Stimulated activated CD8-positive, alpha-beta memory T cell treated with anti-CD3 and anti-CD28 coated beads, Interleukin-15, amount 100 ng/mL, for 4 hours (primary cell): Measurements from ENCODE around the gene STOML1.
"Not testable (repeated sequence)": the region's sequence is repeated elsewhere in the genome, so short reads cannot be mapped to it uniquely, and the experiment has no call there.

Experiments used
- DNase-seq, 2 donors: peaks; one replicate each; pipeline ENCODE4 v3.0.0-alpha.2; 2020; ENCODE audit warnings: low read depth in 2 of 2

The STOML1 gene

DNA sequence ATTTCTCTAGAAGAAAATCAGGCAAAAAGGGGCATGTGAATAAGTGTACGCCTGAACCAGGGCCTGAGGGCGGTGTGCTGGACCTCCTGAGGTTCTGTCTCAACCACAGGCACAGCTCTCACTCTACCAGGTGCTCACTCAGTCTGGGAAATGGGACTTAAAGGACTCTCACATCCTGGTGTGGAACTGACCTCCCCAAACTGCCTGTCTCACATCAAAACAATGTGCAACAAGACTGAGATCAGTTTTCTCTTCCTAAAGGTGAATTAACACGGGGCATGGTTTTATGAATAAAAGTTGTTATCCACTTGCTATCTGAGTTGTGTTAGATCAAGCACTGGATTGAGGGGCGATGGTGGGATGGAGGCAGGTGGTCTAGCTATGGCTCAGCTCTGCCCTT, 4.8 kb downstream of the STOML1 start:
- no peak for DNase-seq

DNA sequence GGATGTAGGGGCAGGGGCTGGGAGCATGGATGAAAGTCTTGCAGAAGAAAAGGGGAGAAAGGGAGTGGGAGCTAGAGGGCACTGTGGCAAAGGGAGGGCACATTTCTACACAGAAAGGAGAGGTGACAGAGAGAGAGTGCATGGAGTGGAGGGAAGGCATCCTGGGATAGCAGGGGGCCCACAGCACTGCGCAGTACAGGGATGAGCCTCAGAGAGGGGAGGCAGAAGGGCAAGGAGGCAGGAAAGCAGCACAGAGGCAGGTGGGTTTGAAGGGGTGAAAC, 5.4 kb downstream of the STOML1 start:
- DNase-seq, result no peak

DNA sequence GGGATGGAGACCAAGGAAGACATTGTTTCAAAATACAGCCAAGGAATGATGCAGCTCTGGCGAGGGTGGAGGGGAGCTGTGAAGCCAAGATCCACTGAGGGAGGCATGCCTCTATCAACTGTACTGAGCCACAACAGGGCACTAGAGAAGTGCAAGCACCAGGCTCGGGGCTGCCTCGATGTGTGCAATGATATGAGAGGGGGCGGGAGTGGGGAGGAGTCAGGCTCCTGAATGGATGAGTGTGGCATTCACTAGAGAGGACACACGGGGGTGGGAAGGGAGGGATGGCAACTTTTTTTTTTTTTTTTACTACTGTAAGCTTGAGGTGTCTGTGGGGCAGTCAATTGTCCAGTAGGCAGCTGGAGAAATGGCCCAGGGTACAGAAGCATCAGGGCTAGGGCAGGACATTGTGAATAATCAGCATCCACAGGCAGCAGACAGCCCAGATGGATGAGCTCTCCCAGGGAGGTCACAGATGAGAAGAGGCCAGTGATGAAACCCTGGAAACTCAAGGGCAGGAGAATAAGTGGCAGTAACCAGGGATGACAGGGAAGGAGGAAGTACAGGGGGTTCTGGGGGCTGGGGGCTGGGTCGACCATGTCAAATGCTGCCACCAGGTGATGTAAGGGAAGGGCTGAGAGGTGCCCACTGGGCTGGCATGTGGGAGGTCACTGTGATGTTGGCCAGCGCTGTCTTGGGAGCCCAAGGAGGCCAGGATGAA, 5.9 kb downstream of the STOML1 start:
- no peak for DNase-seq

DNA sequence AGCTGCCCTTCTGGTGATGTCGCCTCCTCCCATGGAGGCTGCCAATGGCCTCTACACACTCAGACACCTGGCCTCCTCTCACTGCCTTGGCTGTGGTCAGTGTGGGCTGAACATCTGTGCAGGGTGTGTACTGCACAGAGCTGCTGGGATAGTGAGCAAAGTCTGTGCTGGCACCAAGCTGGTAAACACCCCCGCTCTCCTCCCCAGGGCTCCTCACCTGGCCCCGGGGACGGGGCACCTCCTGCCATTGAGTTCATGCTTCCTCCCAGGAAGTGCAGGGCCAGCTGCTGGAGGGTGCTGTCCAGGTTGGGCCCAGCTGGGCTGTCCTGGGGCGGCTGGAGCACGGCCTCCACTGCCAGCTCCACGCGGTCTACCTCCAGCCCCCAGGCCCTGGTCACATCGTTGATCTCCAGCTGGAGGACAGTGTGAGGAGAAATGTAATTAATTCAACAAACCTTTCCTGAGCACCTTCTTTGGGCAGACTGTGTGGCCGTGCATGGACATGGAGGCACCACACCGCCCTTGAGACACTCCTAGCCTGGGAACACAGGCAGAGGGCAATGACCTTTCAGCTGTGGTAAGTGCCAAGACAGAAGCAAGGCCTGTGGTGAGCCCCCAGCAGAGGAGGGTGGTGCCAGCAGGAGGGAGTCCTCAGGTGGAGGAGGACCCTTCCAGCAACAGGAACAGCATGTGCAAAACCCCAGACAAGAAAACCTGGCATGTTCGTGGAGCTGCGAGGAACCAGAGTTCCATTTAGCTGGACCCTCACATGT, 6.8 kb downstream of the STOML1 start:
- DNase-seq, result no peak

DNA sequence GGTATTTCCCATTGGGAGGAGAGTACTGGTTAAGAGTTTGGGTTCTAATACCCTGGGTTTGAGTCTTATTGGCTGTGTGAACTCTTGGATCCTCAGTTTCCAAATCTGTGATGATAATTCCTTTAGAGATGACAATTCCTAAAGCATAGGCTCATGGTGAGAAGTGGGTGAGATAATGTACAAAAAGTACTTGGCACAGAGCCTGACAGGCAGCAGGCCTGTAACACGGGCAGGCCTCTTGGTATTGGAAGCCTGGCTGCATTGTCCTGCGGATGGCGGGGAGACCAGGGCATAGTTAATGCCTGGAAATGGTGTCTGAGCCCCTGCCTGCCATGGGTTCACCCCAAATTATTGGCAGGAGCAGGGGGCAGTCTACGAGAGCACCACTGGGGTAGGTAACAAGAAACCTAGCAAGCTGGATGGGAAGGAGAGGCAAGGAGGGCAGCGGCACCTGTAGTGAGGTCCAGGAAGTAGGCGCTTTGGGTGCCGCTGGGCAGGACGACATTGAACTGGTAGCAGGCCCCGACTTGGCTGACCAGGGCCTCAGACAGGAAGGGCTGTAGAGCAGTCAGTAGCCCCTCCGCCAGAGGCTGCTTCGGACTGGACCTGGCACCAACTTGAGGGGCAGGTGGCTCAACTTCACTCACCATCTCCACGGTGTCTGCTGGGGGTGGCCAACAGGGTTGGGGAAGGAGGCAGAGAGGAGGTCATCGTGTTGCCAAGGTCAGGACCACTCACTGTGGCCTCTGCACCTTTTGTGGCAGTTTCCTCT, 7.7 kb downstream of the STOML1 start:
- DNase-seq, result no peak

DNA sequence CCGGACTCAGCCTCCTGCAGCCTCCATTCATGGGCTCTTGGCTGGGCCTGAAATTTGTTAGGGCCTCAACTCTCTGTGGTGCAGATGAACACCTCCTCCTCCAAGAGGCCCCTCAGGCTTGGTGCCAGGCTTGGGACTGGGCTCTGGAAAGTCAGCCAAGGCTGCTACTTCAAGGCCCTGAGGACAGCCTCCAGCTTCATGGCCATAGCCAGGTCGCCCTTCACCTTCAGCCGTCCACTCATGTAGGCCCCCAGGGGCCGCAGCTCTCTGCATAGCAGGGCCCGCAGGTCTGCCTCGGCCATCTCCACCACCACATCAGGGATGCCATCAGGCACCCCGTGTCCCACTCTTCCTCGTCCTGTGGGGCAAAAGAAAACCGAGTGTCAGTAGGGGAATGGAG, 8.3 kb downstream of the STOML1 start:
- DNase-seq, result no peak

DNA sequence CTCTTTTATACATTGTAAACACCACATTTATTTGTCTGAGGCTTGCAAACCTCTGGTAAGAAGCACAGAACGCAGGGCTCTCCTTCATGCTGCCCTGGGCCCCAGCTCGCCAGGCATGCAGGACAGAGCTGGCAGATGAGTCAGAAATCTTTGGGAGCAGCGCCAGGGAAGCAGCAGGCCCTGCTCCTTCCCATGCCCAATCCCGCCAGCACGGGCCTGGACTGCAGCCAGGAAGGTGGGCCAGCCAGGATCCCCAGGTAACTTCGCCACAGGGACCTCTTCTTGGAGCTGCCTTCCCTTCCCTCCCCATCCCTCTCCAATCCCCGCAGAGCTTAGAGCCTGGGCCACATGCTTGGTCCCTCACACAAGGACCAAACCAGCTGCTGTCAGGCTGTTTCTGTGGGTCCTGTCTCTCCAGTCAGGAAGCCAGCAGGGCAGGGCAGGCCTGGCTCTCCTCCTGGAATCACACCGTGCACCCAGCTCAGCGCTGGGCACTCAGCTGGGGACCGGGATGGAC, 8.8 kb downstream of the STOML1 start:
- no peak for DNase-seq

DNA sequence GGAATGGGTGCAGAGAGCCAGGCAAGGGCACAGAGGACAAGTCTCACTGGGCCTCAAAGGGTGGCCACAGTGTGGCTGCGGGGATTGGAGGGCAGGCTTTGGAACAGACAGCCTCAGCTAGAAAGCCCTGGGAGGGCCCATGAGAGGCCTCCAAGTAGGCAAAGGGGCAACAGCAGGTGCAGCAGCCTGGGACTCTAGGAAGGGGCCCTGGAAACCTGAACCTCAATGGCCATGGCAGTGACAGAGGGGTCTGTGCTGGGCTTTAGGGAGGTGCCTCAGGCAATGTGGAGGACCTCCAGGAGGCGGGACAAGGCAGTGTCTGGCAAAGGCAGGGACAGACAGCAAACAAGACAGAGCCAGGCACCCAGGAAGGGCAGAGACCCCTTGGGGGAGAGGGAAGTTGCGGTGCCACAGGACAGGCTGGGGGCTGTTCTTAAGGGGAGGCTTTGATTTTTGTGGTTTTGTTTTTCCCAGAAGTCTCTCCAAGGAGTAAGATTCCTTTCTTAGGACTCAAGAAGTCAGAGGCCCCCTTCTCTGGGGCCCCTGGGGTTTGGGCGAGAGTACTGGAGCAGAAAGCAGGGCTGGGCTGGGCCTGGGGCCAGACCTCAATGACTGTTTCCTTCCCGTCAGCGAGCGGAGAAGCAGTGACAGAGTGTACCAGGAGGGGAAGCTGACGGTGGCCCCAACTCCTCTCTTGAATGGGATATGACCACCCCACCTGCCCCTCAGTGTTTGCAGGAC, 9.7 kb downstream of the STOML1 start:
- DNase-seq, result no peak

DNA sequence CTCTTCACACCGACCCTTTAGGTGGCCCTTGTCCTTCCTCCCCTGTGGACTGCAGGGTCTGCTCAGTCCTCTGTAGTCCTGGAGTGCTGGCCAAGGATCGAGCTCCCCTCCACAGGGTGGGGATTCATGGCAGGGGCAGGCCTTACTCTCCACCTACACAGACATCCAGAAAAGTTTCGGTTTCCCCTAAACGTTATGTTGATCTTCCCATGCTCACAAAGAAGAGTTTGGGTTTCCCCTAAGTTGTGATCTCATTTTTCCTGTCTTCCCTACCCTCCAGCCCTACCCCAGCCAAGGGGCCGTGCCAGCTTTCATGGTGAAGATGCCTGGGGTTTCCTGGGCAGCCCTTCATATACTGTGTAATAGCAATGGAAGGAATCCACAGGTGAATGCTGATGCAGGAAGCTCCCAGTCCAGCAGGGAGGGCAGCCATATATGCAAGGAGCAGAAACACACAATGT, 10.3 kb downstream of the STOML1 start:
- DNase-seq, result no peak

DNA sequence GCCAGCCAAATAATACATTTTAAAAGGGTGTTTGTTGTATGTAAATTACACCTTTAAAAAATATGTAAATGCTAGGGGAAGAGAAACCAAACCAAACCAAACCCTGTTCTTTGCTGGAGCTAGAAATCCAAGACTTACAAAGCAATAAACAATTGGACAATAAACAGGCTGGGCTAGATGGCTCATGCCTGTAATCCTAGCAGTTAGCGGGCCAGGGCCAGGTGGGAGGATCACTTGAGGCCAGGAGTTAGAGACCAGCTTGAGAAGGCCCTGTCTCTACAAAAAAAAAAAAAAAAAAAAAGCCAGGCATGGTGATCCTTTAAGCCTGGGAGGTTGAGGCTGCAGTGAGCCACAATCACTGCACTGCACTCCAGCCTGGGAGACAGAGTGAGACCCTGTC, 12.5 kb downstream of the STOML1 start:
- DNase-seq, result no peak

DNA sequence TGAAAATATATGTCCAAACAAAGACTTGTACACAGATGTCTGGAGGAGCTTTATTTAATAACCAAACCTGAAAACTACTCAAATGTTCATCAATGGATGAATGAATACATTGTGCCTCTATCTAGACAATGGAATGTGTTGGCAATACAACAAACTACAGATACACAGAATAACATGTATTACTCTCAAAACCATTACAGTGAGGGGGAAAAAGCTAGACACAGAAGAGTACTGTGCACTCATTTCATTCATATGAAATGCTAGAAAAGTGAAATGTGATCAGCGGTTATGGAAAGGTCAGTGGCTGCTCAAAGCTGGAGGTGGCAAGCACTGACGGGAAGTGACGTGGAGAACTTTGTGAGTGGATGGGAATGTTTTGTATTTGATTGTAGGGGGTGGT, 13.2 kb downstream of the STOML1 start:
- DNase-seq, result no peak

DNA sequence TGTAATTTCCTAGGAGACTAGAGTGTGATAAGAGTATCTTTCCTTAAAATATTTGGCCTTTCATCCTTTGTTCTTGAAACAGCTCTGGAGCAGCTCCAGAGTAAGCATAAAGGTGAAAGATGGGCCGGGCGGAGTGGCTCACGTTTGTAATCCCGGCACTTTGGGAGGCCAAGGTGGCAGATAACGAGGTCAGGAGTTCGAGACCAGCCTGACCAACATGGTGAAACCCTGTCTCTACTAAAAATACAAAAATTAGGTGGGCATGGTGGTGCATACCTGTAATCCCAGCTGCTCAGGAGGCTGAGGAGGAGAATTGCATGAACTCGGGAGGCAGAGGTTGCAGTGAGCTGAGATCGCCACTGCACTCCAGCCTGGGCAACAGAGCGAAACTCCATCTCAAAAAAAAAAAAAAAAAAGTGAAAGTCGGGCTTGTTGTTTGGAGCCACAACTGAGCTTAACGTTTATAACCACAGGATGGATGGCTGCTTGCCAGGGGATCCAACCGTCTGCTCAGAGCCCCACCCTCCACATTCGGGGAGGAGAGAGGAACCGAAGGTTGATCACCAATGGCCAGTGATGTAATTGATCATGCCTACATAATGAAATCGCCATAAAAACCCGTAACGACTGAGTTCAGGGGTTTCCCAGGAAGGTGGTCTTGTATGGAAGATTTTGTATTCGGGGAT, 16.5 kb downstream of the STOML1 start:
- DNase-seq, result not testable (repeated sequence)

DNA sequence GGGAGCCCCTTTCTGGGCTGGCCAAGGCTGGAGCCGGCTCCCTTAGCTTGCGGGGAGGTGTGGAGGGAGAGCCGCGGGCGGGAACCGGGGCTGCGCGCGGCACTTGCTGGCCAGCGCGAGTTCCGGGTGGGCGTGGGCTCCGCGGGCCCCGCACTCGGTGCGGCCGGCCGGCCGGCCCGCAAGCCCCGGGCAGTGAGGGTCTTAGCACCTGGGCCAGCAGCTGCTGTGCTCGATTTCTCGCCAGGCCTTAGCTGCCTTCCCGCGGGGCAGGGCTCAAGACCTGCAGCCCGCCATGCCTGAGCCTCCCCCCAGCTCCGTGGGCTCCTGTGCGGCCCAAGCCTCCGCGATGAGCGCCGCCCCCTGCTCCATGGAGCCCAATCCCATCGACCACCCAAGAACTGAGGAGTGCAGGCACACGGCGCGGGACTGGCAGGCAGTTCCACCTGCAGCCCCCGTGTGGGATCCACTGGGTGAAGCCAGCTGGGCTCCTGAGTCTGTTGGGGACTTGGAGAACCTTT, 18.4 kb downstream of the STOML1 start:
- not testable (repeated sequence) for DNase-seq

DNA sequence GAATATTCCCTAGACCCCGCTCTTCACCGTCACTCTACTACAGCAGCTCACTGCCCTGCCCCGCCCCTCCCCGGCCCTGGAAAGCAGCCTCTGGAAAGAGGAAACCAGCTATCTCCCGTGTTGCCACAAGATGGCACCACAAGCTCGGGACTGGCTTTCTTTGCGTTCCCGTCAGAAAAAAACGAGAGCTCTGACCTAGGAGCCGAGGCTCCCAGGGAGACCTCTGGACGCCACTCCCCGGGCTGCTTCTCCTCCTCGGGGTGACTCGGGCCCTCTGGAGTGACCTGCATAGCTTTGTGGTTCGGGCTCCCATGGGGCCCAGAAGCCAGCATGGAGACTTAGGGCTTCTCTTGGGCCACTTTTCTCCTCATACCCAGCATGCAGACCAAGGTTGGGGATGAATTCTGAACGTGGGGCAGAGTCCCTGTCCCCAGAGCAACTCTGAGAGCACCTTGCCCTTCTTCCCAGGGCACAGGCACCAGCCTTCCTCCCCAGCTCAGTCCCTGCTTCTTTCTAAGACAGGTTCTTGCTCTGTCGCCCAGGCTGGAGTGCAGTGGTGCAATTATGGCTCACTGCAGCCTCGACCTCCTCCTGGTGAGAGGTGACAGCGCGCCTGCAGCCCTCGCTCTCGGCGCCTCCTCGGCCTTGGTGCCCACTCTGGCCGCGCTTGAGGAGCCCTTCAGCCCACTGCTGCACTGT, 19.0 kb downstream of the STOML1 start:
- peak; percentile 41 to 57 for DNase-seq

DNA sequence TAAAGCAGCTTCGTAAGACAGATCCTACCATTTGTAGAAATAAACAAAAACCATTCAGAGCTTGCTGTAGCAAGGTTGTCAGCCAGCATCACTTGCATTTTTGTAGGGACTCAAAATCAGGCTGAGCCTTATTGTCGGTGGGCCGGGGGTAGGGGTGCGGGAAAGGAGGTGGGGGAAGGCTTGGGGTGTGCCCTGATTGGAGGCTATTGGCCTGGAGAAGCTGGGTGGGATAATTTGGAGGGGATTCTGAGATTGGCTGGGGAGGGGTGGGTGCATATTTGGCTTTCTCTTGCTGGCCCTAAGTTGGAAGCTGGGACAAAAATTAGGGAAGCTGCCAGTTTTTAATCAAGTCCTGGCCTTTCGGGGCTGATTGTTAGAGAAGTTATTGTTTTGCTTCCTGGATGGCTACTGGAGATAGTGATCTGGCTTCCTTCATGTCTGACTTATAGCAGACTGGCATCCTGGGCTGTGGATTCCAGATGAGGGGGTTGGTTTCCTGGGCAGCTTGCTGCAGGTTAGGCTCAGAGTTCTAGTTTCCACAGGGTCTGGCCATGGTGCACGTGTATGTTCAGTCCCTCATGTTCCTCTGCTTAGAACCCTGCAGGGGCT, 22.8 kb downstream of the STOML1 start:
- DNase-seq, result no peak

DNA sequence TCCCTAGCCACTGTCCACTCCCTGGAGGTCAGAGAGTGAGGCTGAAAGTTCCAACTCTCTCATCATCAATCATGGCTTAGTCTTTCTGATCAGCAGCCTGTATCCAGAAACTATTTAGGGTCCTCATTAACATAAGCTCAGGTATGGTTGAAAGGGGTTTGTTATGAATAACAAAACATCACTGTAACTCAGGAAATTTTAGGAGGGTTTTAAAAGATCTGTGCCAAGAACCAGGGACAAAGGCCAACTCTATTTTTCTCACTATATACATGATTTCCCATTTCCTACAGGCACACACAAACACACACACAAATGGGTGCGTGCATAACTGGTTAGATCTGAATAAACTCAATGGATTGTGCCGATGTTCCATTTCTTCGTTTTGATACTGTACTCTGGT, 23.6 kb downstream of the STOML1 start:
- no peak for DNase-seq

DNA sequence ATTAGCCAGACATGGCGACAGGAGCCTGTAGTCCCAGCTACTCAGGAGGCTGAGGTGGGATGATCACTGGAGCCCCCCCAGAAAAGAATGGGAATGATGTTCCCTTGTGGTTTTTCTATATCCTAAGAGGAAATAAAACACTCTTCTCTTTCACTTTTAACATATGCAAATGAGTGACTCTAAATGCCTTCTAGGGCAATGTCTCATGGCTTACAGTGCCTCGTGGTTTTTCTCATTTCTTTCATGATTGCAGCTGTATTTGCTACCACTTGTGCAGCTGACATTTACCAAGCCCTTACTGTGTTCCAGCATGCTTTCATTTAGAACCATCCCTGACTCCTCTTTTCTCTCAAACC, 26.4 kb downstream of the STOML1 start:
- no peak for DNase-seq

DNA sequence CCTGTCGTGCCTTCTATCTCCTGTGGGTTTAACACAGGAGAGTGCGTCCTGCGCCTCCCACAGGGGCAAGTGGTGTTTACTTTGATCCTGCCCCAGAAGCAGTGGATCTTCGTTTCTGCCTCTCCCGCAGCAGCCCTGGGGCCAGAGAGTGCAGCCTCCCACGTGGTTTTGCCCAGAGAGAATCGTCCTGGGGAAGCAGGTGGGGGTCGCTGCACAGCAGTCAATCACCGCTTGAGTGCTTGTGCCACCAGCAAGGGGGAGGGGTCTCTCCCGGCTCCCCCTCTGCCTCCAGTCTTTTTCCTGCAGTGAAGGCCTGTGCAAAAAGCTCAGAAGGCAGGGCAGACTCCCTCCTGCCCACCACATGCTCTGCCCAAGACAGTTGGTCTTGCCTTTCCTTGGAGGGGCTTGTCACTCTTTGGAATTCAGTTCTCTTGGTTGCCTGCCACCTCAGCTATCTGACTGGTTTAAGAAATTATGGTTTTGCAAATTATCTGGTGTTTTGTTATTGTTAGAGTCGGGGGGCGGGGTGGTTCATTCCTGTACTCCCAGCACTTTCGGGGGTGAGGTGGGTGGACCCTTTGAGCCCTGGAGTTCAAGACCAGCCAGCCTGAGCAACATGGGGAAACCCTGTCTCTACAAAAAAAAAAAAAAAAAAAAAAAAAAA, 26.9 kb downstream of the STOML1 start:
- no peak for DNase-seq

DNA sequence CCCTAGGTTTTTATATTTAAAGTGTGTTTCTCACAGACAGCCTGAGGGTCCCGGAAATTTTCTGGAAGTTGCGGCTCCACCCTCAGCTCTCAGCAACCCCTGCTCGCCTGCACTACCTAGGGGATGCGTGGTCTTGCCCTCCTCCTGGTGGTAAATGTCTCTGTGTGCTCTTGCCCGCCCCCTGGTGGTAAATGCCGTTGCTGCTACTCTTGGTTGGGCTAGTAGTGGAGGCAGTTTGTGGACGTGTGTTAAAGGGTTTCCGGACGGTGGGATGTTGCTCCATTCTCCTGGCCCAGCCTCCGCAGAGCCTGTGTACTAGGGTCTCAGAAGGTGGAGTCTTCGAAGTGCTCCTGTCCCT, 27.4 kb downstream of the STOML1 start:
- peak; percentile 61 to 69 for DNase-seq

DNA sequence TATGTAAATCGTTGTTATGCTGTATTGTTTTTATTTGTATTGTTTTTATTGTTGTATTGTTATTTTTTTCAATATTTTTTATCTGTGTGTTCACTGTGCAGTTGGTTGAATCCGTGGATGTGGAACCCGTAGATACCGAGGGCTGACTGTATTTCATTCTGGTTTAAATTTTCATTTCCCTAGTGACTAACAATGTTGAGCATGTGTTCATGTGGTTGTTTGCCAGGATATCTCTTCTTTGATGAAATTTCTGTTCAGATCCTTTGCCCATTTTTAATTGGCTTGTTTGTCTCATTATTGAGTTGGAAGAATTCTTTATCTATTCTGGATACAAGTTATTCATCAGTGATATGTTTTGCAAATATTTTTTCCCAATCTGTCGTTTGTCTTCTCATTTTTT, 29.7 kb downstream of the STOML1 start:
- no peak for DNase-seq
